ENCODE results near the gene NEB. TPM values are rescaled to one million over a fixed set of nuclear protein-coding genes. Genes with fewer than 3 reads are reported as not detected.
"Not testable (repeated sequence)": the region's sequence is repeated elsewhere in the genome, so short reads cannot be mapped to it uniquely, and the experiment has no call there.

NEB gene
- total RNA-seq, 1 experiment from 2014 or later = 0.03 TPM

- not testable (repeated sequence) for DNase-seq (ENCODE audit: low read depth in 1 of 2, low spot score in 2 of 2); H3K27ac ChIP-seq; H3K4me3 ChIP-seq; H3K27me3 ChIP-seq (replicated peaks); H3K9me3 ChIP-seq (replicated peaks); H3K36me3 ChIP-seq; H3K4me1 ChIP-seq (replicated peaks)
These were observed 87.8 kb downstream of the NEB start for GRCh38 chr2:151646512-151646911.

DNA sequence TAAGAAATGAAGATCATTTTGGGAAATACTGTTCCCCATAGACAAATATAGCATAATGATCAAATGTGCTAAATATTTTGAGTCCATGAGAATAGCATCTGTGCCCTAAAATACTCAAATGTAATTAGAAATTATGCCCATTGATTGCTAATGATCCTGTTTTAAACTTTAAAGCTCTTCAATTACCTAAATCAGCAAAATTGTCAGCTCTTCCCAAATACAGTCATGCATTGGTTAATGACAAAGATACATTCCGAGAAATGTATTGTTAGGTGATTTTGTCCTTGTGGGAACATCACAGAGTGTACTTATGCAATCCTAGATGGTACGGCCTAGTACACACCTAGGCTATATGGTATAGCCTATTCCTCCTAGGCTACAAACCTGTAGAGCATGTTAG is 89.7 kb downstream of the NEB start:
- Histone ChIP-seq H3K36me3 (no peaks in the 10 kb centered on the region), H3K4me3 (no peak overlapping the region), H3K9me3 (replicated peaks) (no peaks in the 10 kb centered on the region), H3K4me1 (replicated peaks) (no peaks in the 10 kb centered on the region), H3K27ac (no peak overlapping the region), H3K27me3 (replicated peaks) (no peaks in the 10 kb centered on the region)
- DNase-seq (ENCODE audit: low read depth in 1 of 2, low spot score in 2 of 2) = no peak

DNA sequence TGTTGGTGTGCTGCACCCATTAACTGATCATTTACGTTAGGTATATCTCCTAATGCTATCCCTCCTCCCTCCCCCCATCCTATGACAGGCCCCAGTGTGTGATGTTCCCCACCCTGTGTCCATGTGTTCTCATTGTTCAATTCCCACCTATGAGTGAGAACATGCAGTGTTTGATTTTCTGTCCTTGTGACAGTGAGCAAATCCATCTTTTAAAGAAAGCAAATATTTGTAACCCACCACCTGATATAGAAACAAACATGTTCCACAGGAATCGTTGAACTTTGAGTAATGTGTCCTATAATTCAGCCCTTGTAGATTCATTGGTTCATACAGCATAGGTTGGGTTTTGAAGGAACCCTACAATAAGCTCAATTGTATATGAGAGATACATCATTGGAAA is 92.4 kb downstream of the NEB start:
- not testable (repeated sequence) for H3K4me1 ChIP-seq (replicated peaks); H3K27ac ChIP-seq; H3K9me3 ChIP-seq (replicated peaks); H3K27me3 ChIP-seq (replicated peaks); H3K4me3 ChIP-seq; DNase-seq (ENCODE audit: low read depth in 1 of 2, low spot score in 2 of 2); H3K36me3 ChIP-seq

DNA sequence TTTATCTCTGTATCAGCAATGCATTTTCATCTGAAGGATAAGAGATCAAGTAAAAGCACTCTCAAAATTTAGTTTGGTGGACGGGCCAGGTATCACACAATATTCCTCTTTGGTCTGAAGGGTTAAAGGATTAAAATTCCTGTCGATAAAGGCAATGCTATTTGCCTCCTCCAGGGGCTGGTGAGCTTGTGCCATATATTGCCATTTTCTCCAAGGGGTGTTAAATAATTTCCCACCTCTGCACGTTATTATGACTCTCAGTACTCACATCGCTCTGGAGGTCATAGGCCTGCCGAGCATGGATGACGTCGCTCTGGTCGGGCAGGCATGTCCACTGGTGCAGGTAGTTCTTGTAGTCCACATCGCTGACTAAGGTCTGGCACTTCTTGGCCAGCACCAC is 94.2 kb downstream of the NEB start:
- H3K4me3 ChIP-seq = no peak overlapping the region
- no peaks in the 10 kb centered on the region for H3K9me3 ChIP-seq (replicated peaks)
- DNase-seq (ENCODE audit: low read depth in 1 of 2, low spot score in 2 of 2) = no peak
- H3K4me1 ChIP-seq (replicated peaks) = no peaks in the 10 kb centered on the region
- H3K36me3 ChIP-seq = no peaks in the 10 kb centered on the region
- H3K27ac ChIP-seq = no peak overlapping the region
- H3K27me3 ChIP-seq (replicated peaks) = no peaks in the 10 kb centered on the region

DNA sequence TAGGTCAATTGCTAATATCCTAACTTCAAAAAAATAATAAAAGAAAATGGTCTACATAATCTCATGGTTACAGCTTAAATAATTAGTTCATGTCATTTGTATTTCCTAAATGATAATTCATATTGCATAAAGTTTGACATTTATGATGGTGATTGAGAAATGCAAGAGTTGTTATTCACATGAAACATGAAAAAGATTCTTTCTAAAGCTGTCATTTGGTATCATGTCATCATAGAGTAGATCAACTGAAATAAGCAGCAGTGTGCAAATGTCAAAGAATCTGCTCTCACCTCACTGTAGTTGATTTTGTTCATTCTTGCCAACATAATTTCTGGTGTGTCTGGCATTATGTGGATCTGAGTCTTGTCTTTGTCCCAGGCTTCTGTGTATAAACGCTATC is 95.3 kb downstream of the NEB start:
- no peaks in the 10 kb centered on the region for H3K27me3 ChIP-seq (replicated peaks)
- no peak overlapping the region for H3K27ac ChIP-seq
- no peaks in the 10 kb centered on the region for H3K4me1 ChIP-seq (replicated peaks)
- no peaks in the 10 kb centered on the region for H3K36me3 ChIP-seq
- H3K4me3 ChIP-seq = no peak overlapping the region
- H3K9me3 ChIP-seq (replicated peaks) = no peaks in the 10 kb centered on the region
- DNase-seq (ENCODE audit: low read depth in 1 of 2, low spot score in 2 of 2) = no peak

DNA sequence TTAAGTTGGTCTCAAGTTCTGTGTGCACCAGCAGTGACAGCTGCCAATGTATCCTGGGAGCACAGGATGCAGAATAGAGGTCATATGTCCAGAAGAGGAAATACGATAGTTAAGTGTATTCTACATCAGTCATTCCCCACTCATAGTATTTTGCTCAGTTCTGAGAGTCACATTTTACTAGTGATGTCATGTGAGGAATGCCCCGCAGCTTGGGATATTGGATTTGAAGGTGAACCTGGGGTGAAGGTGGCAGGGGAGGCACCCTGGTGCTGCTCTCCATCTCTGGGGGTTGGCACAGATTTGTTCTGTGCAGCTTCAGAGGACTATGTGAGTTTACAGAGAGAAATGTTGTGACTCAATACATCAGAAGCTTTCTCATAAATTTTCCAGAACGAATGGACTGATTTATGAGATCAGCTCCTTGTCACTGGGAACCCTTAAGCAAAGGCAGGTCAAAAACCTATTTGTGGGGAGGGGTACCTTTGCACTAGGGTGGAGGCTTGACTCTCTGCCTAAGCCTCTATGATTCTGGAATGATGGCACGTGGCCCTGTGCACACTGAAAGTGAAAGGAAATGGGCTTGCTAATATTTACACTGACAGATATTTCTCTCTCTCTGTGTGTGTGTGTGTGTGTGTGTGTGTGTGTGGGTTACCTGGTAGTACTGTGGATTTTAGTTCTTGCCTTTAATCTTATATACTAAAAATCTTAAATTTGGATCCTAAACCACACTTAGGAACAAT is 95.9 kb downstream of the NEB start:
- Histone ChIP-seq H3K36me3 (no peaks in the 10 kb centered on the region), H3K27ac (no peak overlapping the region), H3K27me3 (replicated peaks) (no peaks in the 10 kb centered on the region), H3K4me3 (no peak overlapping the region), H3K9me3 (replicated peaks) (no peaks in the 10 kb centered on the region), H3K4me1 (replicated peaks) (no peaks in the 10 kb centered on the region)
- DNase-seq (ENCODE audit: low read depth in 1 of 2, low spot score in 2 of 2) = no peak

DNA sequence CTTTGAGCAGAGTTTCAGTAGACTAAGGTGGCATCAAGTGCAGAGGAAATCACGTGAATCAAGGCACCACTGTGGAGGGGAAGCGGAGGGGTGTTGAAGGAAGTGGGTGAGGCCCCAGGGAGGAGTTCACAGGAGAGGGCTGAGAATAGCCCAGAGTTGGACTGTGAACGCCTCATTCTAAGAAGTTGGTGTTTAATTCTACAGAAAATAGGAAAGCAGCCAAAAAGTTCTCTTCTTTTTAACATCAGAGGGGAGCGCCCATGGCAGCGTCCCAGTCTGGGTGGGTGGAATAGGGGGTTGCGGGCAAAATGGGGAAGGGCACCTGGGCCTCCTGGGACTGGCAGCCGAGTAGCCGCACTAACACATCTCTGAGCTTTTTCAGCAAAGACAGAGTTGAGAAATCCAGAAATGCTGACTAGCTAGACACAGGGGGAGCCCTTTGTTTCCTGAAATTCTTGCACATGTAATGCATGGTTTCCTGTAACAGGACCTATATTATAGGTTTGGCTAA is 97.0 kb downstream of the NEB start:
- no peak for DNase-seq (ENCODE audit: low read depth in 1 of 2, low spot score in 2 of 2)
- no peaks in the 10 kb centered on the region for H3K27me3 ChIP-seq (replicated peaks)
- no peak overlapping the region for H3K27ac ChIP-seq
- H3K4me3 ChIP-seq = no peak overlapping the region
- no peaks in the 10 kb centered on the region for H3K36me3 ChIP-seq
- H3K4me1 ChIP-seq (replicated peaks) = no peaks in the 10 kb centered on the region
- no peaks in the 10 kb centered on the region for H3K9me3 ChIP-seq (replicated peaks)

DNA sequence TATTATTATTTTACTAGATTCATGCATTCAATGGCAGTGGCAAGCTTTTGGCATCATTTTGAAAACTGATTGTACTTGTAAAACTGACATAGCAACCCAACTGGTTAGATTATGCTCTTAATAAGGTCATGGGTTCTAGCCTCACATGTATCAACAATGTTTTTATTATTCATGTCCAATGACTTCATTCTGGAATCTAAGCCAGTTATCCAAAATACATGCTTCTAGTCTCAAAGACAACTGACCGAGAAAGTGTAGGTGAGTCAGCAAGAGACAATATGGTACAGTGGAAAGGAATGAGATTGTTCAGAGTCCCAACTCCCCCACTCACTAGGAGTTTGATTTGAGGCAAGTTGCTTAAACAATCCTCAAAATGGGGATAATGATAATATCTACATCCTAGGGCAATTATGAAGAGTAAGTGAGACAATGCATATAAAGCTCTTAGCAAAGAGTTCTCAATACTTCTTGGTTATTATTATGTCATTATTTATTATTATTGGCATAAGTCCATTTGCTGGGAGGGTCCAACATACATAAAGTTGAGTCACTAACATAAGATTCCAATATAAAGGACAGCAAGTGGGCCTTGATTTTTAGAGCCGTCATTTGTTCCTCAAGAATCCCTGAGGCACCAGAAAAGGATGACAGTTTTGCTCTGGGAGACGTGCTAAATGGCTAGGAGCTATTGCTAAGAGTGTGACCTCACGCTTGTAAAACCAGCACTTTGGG is 99.4 kb downstream of the NEB start:
- no peak for DNase-seq (ENCODE audit: low read depth in 1 of 2, low spot score in 2 of 2)
- Histone ChIP-seq H3K9me3 (replicated peaks) (no peaks in the 10 kb centered on the region), H3K27ac (no peak overlapping the region), H3K4me1 (replicated peaks) (no peaks in the 10 kb centered on the region), H3K27me3 (replicated peaks) (no peaks in the 10 kb centered on the region), H3K4me3 (no peak overlapping the region), H3K36me3 (no peaks in the 10 kb centered on the region)

- Histone ChIP-seq H3K27me3 (replicated peaks) (no peaks in the 10 kb centered on the region), H3K4me1 (replicated peaks) (no peaks in the 10 kb centered on the region), H3K9me3 (replicated peaks) (no peaks in the 10 kb centered on the region), H3K4me3 (no peak overlapping the region), H3K36me3 (no peaks in the 10 kb centered on the region), H3K27ac (no peak overlapping the region)
- DNase-seq (ENCODE audit: low read depth in 1 of 2, low spot score in 2 of 2) = peak in 1 of 2 experiments; percentile 4
These were observed 101.2 kb downstream of the NEB start for GRCh38 chr2:151632993-151633565.

DNA sequence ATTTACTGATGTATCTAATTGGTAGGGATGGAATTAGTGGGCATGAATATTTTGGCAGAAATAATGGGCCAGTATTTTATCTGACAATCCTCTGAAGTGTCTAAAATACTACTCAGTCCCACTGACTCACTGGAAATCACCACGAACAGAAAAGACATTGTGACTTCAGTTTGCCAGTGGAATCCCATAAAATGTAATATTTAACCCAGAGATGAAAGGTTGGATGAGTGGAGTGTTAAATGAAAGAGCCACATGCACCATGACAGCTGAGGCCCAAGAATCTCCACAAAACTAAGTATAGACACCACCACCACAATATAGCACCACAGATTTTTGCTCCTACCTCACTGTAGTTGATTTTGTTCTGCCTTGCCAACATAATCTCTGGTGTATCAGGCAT is 103.9 kb downstream of the NEB start:
- H3K9me3 ChIP-seq (replicated peaks) = no peaks in the 10 kb centered on the region
- H3K36me3 ChIP-seq = no peaks in the 10 kb centered on the region
- no peak for DNase-seq (ENCODE audit: low read depth in 1 of 2, low spot score in 2 of 2)
- H3K27me3 ChIP-seq (replicated peaks) = no peaks in the 10 kb centered on the region
- no peak overlapping the region for H3K4me3 ChIP-seq
- no peaks in the 10 kb centered on the region for H3K4me1 ChIP-seq (replicated peaks)
- no peak overlapping the region for H3K27ac ChIP-seq

- no peak for DNase-seq (ENCODE audit: low read depth in 1 of 2, low spot score in 2 of 2)
- Histone ChIP-seq H3K4me3 (no peak overlapping the region), H3K9me3 (replicated peaks) (no peaks in the 10 kb centered on the region), H3K27ac (no peak overlapping the region), H3K4me1 (replicated peaks) (no peaks in the 10 kb centered on the region), H3K36me3 (no peaks in the 10 kb centered on the region), H3K27me3 (replicated peaks) (no peaks in the 10 kb centered on the region)
These were observed 106.9 kb downstream of the NEB start for GRCh38 chr2:151627353-151627752.

GRCh38 chr2:151624271-151624670 is 110.0 kb downstream of the NEB start:
- H3K4me3 ChIP-seq = no peak overlapping the region
- H3K36me3 ChIP-seq = no peaks in the 10 kb centered on the region
- H3K9me3 ChIP-seq (replicated peaks) = no peaks in the 10 kb centered on the region
- H3K27me3 ChIP-seq (replicated peaks) = no peaks in the 10 kb centered on the region
- H3K4me1 ChIP-seq (replicated peaks) = no peaks in the 10 kb centered on the region
- no peak for DNase-seq (ENCODE audit: low read depth in 1 of 2, low spot score in 2 of 2)
- H3K27ac ChIP-seq = no peak overlapping the region

- Histone ChIP-seq H3K4me1 (replicated peaks) (no peaks in the 10 kb centered on the region), H3K9me3 (replicated peaks) (no peaks in the 10 kb centered on the region), H3K36me3 (no peaks in the 10 kb centered on the region), H3K4me3 (no peak overlapping the region), H3K27me3 (replicated peaks) (no peaks in the 10 kb centered on the region), H3K27ac (no peak overlapping the region)
- DNase-seq (ENCODE audit: low read depth in 1 of 2, low spot score in 2 of 2) = no peak
These were observed 110.6 kb downstream of the NEB start for GRCh38 chr2:151623631-151624030.

DNA sequence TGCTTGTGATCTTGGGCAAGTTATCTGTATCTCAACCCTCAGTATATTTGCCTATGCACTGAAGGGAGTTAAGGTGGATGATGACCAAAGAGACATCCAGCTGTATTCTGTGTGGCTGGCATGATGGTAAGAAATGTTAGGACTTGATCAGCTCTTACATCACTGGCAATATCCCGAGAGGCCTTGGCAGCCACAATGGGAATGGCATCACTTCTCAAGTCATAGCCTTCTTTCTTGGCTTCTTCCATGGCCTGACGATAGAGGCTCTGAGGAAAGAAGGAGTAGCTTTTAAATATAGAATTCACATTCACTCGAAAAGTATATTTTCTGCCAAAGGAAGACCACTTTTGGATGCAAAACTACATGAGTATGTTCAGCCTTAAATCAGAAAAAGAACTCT is 113.5 kb downstream of the NEB start:
- H3K4me3 ChIP-seq = no peak overlapping the region
- no peaks in the 10 kb centered on the region for H3K4me1 ChIP-seq (replicated peaks)
- no peaks in the 10 kb centered on the region for H3K36me3 ChIP-seq
- no peaks in the 10 kb centered on the region; the same call in 1 of the 2 replicates for H3K27me3 ChIP-seq (replicated peaks)
- no peak overlapping the region for H3K27ac ChIP-seq
- no peaks in the 10 kb centered on the region for H3K9me3 ChIP-seq (replicated peaks)
- no peak for DNase-seq (ENCODE audit: low read depth in 1 of 2, low spot score in 2 of 2)

All from SJSA1 (cell line).